HL-60 (cell line): ENCODE results near the gene NIF3L1.

Experiments
- DNase-seq, 2 experiments: peaks; one replicate each; pipeline ENCODE4 v3.0.0-alpha.2; 2010 to 2020; ENCODE audit warnings: low read depth in 1 of 2, low spot score in 1 of 2
- H3K27ac ChIP-seq: fragments of 250-450 bp; sonication (Bioruptor Pico); replicated peaks from 2 replicates; pipeline ENCODE4 v1.5.1; 2020; ENCODE audit warnings: mild to moderate bottlenecking, moderate library complexity
- H3K27me3 ChIP-seq: fragments of 250-450 bp; sonication (Bioruptor Pico); 2 replicates; pipeline ENCODE4 v1.5.1; 2021; ENCODE audit warnings: mild to moderate bottlenecking, moderate library complexity; ENCODE audit not compliant: insufficient read depth, poor library complexity, severe bottlenecking
- H3K4me3 ChIP-seq: replicated peaks from 2 replicates; pipeline ENCODE4 v1.5.1; 2011; ENCODE audit warnings: mild to moderate bottlenecking, control low read depth, low read length; ENCODE audit not compliant: insufficient read depth
- GABPA ChIP-seq: IDR thresholded peaks from 2 replicates; pipeline ENCODE4 v1.6.1; 2012; ENCODE audit warnings: low read depth
- POLR2AphosphoS5 ChIP-seq: IDR thresholded peaks from 2 replicates; pipeline ENCODE4 v1.6.1; 2012; ENCODE audit warnings: low read depth
- REST ChIP-seq: IDR thresholded peaks from 2 replicates; pipeline ENCODE4 v1.6.1; 2012; ENCODE audit warnings: low read depth; ENCODE audit not compliant: insufficient replicate concordance
- SPI1 ChIP-seq: IDR thresholded peaks from 2 replicates; pipeline ENCODE4 v1.6.1; 2012; ENCODE audit warnings: low read depth, mild to moderate bottlenecking, borderline replicate concordance
- TF ChIP-seq, protein P1 (sequence below): IDR thresholded peaks from one replicate; pipeline ENCODE4 v1.5.1; 2011; ENCODE audit warnings: low read length, control low read depth, inconsistent platforms; ENCODE audit not compliant: insufficient read depth

NIF3L1 gene

DNA sequence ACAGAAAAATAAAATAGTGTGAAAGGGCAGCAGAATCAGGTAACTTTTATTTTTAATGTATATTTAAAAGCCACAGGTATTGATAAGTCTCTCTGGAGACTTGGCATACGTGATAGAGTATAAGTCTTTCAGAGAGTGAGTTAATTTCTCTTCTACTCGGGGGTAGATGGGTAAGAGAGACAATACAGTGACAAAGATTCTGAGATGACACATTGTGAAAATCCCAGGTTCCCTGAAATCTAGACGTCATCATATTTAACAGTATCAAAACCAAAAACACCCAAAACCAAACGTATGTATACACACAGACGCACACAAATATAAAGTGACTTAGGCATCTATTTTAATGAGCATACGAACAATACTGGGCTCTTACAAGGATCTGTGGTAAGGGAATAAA is 33.3 kb downstream of the NIF3L1 start:
- H3K27ac ChIP-seq, result no peak overlapping the region
- H3K4me3 ChIP-seq, result no peak overlapping the region
- no peak for DNase-seq
- TF ChIP-seq, protein P1, sequence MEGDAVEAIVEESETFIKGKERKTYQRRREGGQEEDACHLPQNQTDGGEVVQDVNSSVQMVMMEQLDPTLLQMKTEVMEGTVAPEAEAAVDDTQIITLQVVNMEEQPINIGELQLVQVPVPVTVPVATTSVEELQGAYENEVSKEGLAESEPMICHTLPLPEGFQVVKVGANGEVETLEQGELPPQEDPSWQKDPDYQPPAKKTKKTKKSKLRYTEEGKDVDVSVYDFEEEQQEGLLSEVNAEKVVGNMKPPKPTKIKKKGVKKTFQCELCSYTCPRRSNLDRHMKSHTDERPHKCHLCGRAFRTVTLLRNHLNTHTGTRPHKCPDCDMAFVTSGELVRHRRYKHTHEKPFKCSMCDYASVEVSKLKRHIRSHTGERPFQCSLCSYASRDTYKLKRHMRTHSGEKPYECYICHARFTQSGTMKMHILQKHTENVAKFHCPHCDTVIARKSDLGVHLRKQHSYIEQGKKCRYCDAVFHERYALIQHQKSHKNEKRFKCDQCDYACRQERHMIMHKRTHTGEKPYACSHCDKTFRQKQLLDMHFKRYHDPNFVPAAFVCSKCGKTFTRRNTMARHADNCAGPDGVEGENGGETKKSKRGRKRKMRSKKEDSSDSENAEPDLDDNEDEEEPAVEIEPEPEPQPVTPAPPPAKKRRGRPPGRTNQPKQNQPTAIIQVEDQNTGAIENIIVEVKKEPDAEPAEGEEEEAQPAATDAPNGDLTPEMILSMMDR, result no peak
- TF ChIP-seq REST (no peak), SPI1 (no peak), GABPA (no peak), POLR2AphosphoS5 (no peak)
- no peaks in the 10 kb centered on the region for H3K27me3 ChIP-seq

- no peak for DNase-seq
- TF ChIP-seq SPI1 (no peak), GABPA (no peak), REST (no peak), POLR2AphosphoS5 (no peak)
- TF ChIP-seq, protein P1, result no peak
- peak overlapping the region; percentile 18; the same call in 1 of the 2 replicates for H3K27ac ChIP-seq
- no peaks in the 10 kb centered on the region for H3K27me3 ChIP-seq
- no peak overlapping the region for H3K4me3 ChIP-seq
Observed at GRCh38 chr2:200929334-200930249, 40.4 kb downstream of the NIF3L1 start.

GRCh38 chr2:200930947-200931626 is 41.9 kb downstream of the NIF3L1 start:
- H3K27ac ChIP-seq, result peak overlapping the region; percentile 0; the same call in 1 of the 2 replicates

More at GRCh38 chr2:200930947-200931626, 41.9 kb downstream of the NIF3L1 start:
- TF ChIP-seq SPI1 (peak; percentile 5; the same call in 1 of the 2 replicates), REST (no peak), POLR2AphosphoS5 (no peak), GABPA (0 out of 2 replicates have a peak, but pooled peaks have one; percentile 21)
- TF ChIP-seq, protein P1, result no peak
- Histone ChIP-seq H3K27me3 (no peaks in the 10 kb centered on the region), H3K4me3 (no peak overlapping the region)
- DNase-seq, result peak; percentile 39 to 63
